HepG2 (cell line): Measurements from ENCODE around the gene HELZ. TPM values are rescaled to one million over a fixed set of nuclear protein-coding genes. Genes with fewer than 3 reads are reported as not detected.

ENCODE experiments used
- ATAC-seq: fragments of 200-7000 bp; cut with Tn5 transposase; 3 replicates; pipeline ENCODE4 v1.9.1; 2020; ENCODE audit warnings: mild to moderate bottlenecking, moderate library complexity
- BruUV-seq: library from RNA; stranded (reverse); fragments of 400-500 nt; replicated peaks from 2 replicates; lab custom pipeline; 2021; lab: Mats Ljungman, UMichigan
- CTCF ChIA-PET: fragments of 300-600 bp; formaldehyde crosslinking; extraction: SDS; loops from one replicate; lab custom pipeline; 2021; ENCODE audit warnings: low total read pairs, inconsistent platforms, low intra/inter-chr PET ratio; lab: Yijun Ruan, JAX
- POLR2A ChIA-PET: fragments of 350-600 bp; sonication (Branson Sonifier 250); formaldehyde crosslinking; loops from one replicate; lab custom pipeline; 2020; ENCODE audit warnings: antibody characterized with exemption, inconsistent platforms; lab: Yijun Ruan, JAX
- DNase-seq: peaks from one replicate; pipeline ENCODE4 v3.0.0-alpha.2; 2015; ENCODE audit warnings: low spot score
- FAIRE-seq: peaks from 3 replicates; lab custom pipeline; 2011; peaks lifted over from hg19 to GRCh38; lab: Jason Lieb, UNC
- H2AFZ ChIP-seq: one replicate; pipeline ENCODE4 v1.6.1; 2011; ENCODE audit warnings: low read length, inconsistent platforms
- H3K27ac ChIP-seq: fragments of 300-600 bp; 3 replicates; pipeline ENCODE4 v1.8.0; 2011; ENCODE audit warnings: mixed run types, mild to moderate bottlenecking, mixed read lengths, low read length, inconsistent platforms; ENCODE audit not compliant: insufficient read depth; ENCODE audit errors: extremely low read length
- H3K27me3 ChIP-seq, 2 experiments: fragments of 200-600 bp in 1 of 2; 2 replicates in 1 of 2; 3 replicates in 1 of 2; pipeline versions ENCODE4 v1.6.0 to v1.8.0; 2011; ENCODE audit warnings: low read length in 2 of 2, mild to moderate bottlenecking in 2 of 2, moderate library complexity in 2 of 2, inconsistent platforms in 1 of 2; ENCODE audit not compliant: insufficient read depth in 2 of 2, control insufficient read depth in 1 of 2
- H3K36me3 ChIP-seq, 2 experiments: fragments of 200-600 bp in 1 of 2; replicated peaks in 1 of 2; 2 replicates in 1 of 2; 3 replicates in 1 of 2; pipeline versions ENCODE4 v1.5.1 to v1.8.0; 2011; ENCODE audit warnings: low read length in 2 of 2, inconsistent platforms in 1 of 2; ENCODE audit not compliant: insufficient read depth in 2 of 2, control insufficient read depth in 1 of 2
- H3K4me1 ChIP-seq: 2 replicates; pipeline ENCODE4 v1.5.1; 2012; ENCODE audit warnings: low read length, inconsistent platforms; ENCODE audit not compliant: insufficient read depth
- H3K4me2 ChIP-seq: 2 replicates; pipeline ENCODE4 v1.6.0; 2011; ENCODE audit warnings: low read depth, low read length, inconsistent platforms
- H3K4me3 ChIP-seq, 3 experiments: fragments of 200-600 bp in 1 of 3; sonication (generic), shearing (Covaris generic) in 1 of 3; replicated peaks in 1 of 3; 2 replicates each; pipeline ENCODE4 v1.5.1; 2011 to 2016; ENCODE audit warnings: low read length in 3 of 3, inconsistent platforms in 2 of 3, low read depth in 2 of 3, mild to moderate bottlenecking in 2 of 3, control low read depth in 1 of 3, mixed read lengths in 1 of 3; ENCODE audit not compliant: insufficient read depth in 1 of 3
- H3K79me2 ChIP-seq: one replicate; pipeline ENCODE4 v1.6.1; 2011; ENCODE audit warnings: low read length, inconsistent platforms; ENCODE audit not compliant: insufficient read depth
- H3K9ac ChIP-seq: 2 replicates; pipeline ENCODE4 v1.6.0; 2011; ENCODE audit warnings: mild to moderate bottlenecking, low read depth, low read length, inconsistent platforms; ENCODE audit not compliant: insufficient read depth
- H3K9me3 ChIP-seq: 2 replicates; pipeline ENCODE4 v1.5.1; 2012; ENCODE audit warnings: mild to moderate bottlenecking, low read length
- H4K20me1 ChIP-seq: 2 replicates; pipeline ENCODE4 v1.6.0; 2011; ENCODE audit warnings: inconsistent platforms, mild to moderate bottlenecking, low read length, moderate library complexity; ENCODE audit not compliant: insufficient read depth
- HNF4G ChIP-seq, 2 experiments: sonication (generic) in 1 of 2; formaldehyde crosslinking in 1 of 2; IDR thresholded peaks; 2 replicates each; pipeline versions ENCODE4 v1.4.0 to v1.6.1; 2011 to 2020; ENCODE audit warnings: borderline replicate concordance in 2 of 2, low read depth in 2 of 2, mild to moderate bottlenecking in 2 of 2, low read length in 1 of 2, missing genetic modification reagents in 1 of 2, moderate library complexity in 1 of 2
- MAFK ChIP-seq, 2 experiments: IDR thresholded peaks in 1 of 2; conservative IDR thresholded peaks in 1 of 2; 2 replicates each; pipeline ENCODE4 v1.6.1; 2011; ENCODE audit warnings: improper control_type of control experiment in 2 of 2, low read length in 2 of 2
- PCBP2 ChIP-seq: fragments of 200-400 bp; formaldehyde crosslinking; optimal IDR thresholded peaks from 2 replicates; pipeline ENCODE3; 2018; ENCODE audit warnings: low read length, low read depth; ENCODE audit not compliant: poor library complexity, severe bottlenecking
- SATB2 ChIP-seq: sonication (generic); formaldehyde crosslinking; IDR thresholded peaks from 2 replicates; pipeline ENCODE4 v1.5.0; 2020; ENCODE audit warnings: missing genetic modification reagents
- SETDB1 ChIP-seq: sonication (generic); formaldehyde crosslinking; IDR thresholded peaks from 2 replicates; pipeline ENCODE4 v1.5.1; 2020; ENCODE audit warnings: missing genetic modification reagents, mild to moderate bottlenecking, borderline replicate concordance
- TBX3 ChIP-seq: fragments of 450-650 bp; IDR thresholded peaks from 2 replicates; pipeline ENCODE4 v1.6.1; 2017; ENCODE audit warnings: antibody characterized with exemption, mild to moderate bottlenecking, inconsistent platforms, borderline replicate concordance
- TGIF2 ChIP-seq: IDR thresholded peaks from 2 replicates; pipeline ENCODE4 v1.6.1; 2016; ENCODE audit warnings: control low read depth, missing compliant biosample characterization
- ZNF337 ChIP-seq: sonication (generic); formaldehyde crosslinking; IDR thresholded peaks from 2 replicates; pipeline ENCODE4 v1.5.1; 2020; ENCODE audit warnings: missing genetic modification reagents, low read depth, mild to moderate bottlenecking, borderline replicate concordance
- ZNF615 ChIP-seq: sonication (generic); formaldehyde crosslinking; IDR thresholded peaks from 2 replicates; pipeline ENCODE4 v1.5.0; 2020; ENCODE audit warnings: mild to moderate bottlenecking, missing genetic modification reagents, borderline replicate concordance
- ZNF737 ChIP-seq: sonication (generic); formaldehyde crosslinking; IDR thresholded peaks from 2 replicates; pipeline ENCODE4 v1.5.0; 2020; ENCODE audit warnings: missing genetic modification reagents, mild to moderate bottlenecking, borderline replicate concordance
- WGBS: methylation state at CpG from one replicate; pipeline ENCODE4 v1.1.6; 2017; ENCODE audit warnings: low lambda C conversion rate; 5-methylcytosine and 5-hydroxymethylcytosine counted together
- in situ Hi-C: cut with HindIII; loops from 2 replicates; pipeline ENCODE4 v1.10.0; 2017; ENCODE audit warnings: low pct_unique_long_range_greater_than_20kb; ENCODE audit not compliant: extremely low pct_ligation_motif_present
- intact Hi-C: fragments of 100-400 bp; cut with micrococcal nuclease; formaldehyde crosslinking; loops from one replicate; pipeline ENCODE4 v1.10.0; 2022; ENCODE audit not compliant: unreplicated experiment
- polyA plus RNA-seq, 8 experiments: library from polyadenylated mRNA; depleted of rRNA in 3 of 8; stranded (reverse) in 7 of 8; unstranded in 1 of 8; fragments of >200 nt; fragmentation: Illumina TruSeq in 4 of 8; extraction: Trizol in 4 of 8; gene quantifications; 2 replicates each; pipeline versions ENCODE4 v1.2.1 to v1.2.3, GENCODE V29; 2011 to 2016; ENCODE audit warnings: low read depth in 4 of 8, missing spikeins in 1 of 8, mixed read lengths in 1 of 8; ENCODE audit not compliant: insufficient read depth in 1 of 8
- total RNA-seq, 5 experiments: library from RNA; depleted of rRNA; stranded (reverse); fragments of >200 nt; fragmentation: Illumina TruSeq; extraction: Trizol; gene quantifications; 2 replicates each; pipeline ENCODE4 v1.2.3, GENCODE V29; 2016; ENCODE audit warnings: low read depth in 1 of 5
- TF ChIP-seq, protein P1 (sequence below): sonication (generic); formaldehyde crosslinking; IDR thresholded peaks from 2 replicates; pipeline ENCODE4 v1.9.0; 2021; ENCODE audit warnings: missing genetic modification reagents, mild to moderate bottlenecking, borderline replicate concordance
- TF ChIP-seq, protein P2 (sequence below): sonication (generic); formaldehyde crosslinking; IDR thresholded peaks from 2 replicates; pipeline ENCODE4 v1.4.0; 2020; ENCODE audit warnings: missing genetic modification reagents, borderline replicate concordance
- TF ChIP-seq, protein P3 (sequence below): IDR thresholded peaks from 2 replicates; pipeline ENCODE4 v1.6.1; 2016; ENCODE audit warnings: mild to moderate bottlenecking

The HELZ gene
- total and polyA plus RNA-seq, 2 of the 13 experiments (the other 11 are each of a cell fraction or from before 2014, with no cell fraction given): 35.3 to 52.4 TPM

GRCh38 chr17:67038861-67039365 is 206.1 kb downstream of the HELZ start (continued):
- TF ChIP-seq SETDB1 (CRISPR knock-in tag): no peak
- TF ChIP-seq HNF4G (IDR thresholded peaks at IDR 0.05; ENCODE audit: borderline replicate concordance, low read depth, low read length): no peak
- no peak for TF ChIP-seq HNF4G (CRISPR knock-in tag; IDR thresholded peaks at IDR 0.05; ENCODE audit: borderline replicate concordance, low read depth)
- no peak for TF ChIP-seq PCBP2

DNA sequence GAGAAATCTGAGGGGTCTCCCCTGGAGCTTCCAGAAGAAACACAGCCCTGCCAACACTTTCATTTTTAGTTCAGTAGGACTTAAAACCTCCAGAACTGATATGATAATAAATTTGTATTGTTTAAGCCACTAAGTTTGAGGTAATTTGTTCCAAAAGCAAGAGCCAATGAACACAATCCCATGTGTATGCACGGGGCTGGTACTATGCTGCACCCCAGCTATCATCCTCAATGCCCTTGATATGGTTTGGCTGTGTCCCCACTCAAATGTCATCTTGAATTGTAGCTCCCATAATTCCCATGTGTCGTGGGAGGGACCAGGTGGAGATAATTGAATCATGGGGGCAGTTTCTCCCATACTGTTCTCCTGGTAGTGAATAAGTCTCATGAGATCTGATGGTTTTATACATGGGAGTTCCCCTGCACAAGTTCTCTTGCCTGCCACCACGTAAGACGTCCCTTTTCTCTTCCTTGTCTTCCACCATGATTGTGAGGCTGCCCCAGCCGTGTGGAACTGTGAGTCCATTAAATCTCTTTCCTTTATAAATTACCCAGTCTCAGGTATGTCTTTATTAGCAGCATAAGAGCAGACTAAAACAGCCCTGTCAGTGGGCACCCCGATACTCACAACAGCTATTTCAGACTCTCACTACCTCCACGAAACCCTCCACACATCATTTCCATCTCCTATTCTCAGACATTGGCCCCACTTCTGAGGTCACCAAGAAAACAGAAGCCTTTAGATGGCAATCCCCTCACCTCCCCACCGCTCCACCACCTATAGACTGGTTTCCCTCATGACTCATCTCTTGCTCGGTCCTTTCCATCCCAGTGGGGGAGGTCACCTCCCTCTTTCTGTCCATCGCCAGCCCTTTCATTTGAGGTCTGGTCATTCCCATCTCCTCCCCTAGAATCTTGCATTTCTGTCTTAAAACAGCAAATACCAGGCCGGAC is 209.6 kb downstream of the HELZ start:
- Histone ChIP-seq H2AFZ (no peak overlapping the region), H3K27ac (no peak overlapping the region), H3K9ac (no peak overlapping the region), H3K79me2 (no peaks in the 10 kb centered on the region), H3K4me2 (no peak overlapping the region), H3K36me3 (no peaks in the 10 kb centered on the region), H3K27me3 (peaks cover 7 to 31% of the 10 kb centered on the region in 2 experiments; a peak in 3 of 5 replicates), H3K4me1 (no peaks in the 10 kb centered on the region), H4K20me1 (no peaks in the 10 kb centered on the region), H3K9me3 (no peaks in the 10 kb centered on the region), H3K4me3 (no peak overlapping the region)
- intact Hi-C loops: no loop called here
- FAIRE-seq: no peak
- no peak for DNase-seq
- ChIA-PET POLR2A (no interaction called here), CTCF (no interaction called here)
- no peak for ATAC-seq
- WGBS: 40% methylated on average over 11 of the region's 11 CpGs
- no peak for TF ChIP-seq ZNF737 (CRISPR knock-in tag)
- TF ChIP-seq TBX3: no peak
- TF ChIP-seq, protein P1, sequence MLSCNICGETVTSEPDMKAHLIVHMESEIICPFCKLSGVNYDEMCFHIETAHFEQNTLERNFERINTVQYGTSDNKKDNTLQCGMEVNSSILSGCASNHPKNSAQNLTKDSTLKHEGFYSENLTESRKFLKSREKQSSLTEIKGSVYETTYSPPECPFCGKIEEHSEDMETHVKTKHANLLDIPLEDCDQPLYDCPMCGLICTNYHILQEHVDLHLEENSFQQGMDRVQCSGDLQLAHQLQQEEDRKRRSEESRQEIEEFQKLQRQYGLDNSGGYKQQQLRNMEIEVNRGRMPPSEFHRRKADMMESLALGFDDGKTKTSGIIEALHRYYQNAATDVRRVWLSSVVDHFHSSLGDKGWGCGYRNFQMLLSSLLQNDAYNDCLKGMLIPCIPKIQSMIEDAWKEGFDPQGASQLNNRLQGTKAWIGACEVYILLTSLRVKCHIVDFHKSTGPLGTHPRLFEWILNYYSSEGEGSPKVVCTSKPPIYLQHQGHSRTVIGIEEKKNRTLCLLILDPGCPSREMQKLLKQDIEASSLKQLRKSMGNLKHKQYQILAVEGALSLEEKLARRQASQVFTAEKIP (CRISPR knock-in tag): no peak
- TF ChIP-seq, protein P2, sequence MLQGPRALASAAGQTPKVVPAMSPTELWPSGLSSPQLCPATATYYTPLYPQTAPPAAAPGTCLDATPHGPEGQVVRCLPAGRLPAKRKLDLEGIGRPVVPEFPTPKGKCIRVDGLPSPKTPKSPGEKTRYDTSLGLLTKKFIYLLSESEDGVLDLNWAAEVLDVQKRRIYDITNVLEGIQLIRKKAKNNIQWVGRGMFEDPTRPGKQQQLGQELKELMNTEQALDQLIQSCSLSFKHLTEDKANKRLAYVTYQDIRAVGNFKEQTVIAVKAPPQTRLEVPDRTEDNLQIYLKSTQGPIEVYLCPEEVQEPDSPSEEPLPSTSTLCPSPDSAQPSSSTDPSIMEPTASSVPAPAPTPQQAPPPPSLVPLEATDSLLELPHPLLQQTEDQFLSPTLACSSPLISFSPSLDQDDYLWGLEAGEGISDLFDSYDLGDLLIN (CRISPR knock-in tag): no peak
- TF ChIP-seq TGIF2 (CRISPR knock-in tag): no peak
- no peak for TF ChIP-seq SATB2 (CRISPR knock-in tag)
- TF ChIP-seq, protein P3, sequence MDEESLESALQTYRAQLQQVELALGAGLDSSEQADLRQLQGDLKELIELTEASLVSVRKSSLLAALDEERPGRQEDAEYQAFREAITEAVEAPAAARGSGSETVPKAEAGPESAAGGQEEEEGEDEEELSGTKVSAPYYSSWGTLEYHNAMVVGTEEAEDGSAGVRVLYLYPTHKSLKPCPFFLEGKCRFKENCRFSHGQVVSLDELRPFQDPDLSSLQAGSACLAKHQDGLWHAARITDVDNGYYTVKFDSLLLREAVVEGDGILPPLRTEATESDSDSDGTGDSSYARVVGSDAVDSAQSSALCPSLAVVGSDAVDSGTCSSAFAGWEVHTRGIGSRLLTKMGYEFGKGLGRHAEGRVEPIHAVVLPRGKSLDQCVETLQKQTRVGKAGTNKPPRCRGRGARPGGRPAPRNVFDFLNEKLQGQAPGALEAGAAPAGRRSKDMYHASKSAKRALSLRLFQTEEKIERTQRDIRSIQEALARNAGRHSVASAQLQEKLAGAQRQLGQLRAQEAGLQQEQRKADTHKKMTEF (CRISPR knock-in tag): no peak
- TF ChIP-seq ZNF337 (CRISPR knock-in tag): no peak
- TF ChIP-seq MAFK (conservative IDR thresholded peaks at IDR 0.05 in 1 of 2, IDR thresholded peaks at IDR 0.05 in 1 of 2; ENCODE audit: low read length in 2 of 2): no peak
- TF ChIP-seq ZNF615: no peak
- in situ Hi-C loops: no loop called here
- no TSS peak for BruUV-seq
